Sigmoid colon (tissue), 7 donors: ENCODE data around the gene RAET1G. TPM values are rescaled to one million over a fixed set of nuclear protein-coding genes. Genes with fewer than 3 reads are reported as not detected.
"Not testable (repeated sequence)": the region's sequence is repeated elsewhere in the genome, so short reads cannot be mapped to it uniquely, and the experiment has no call there.

Experiments
- DNase-seq: peaks from one replicate; pipeline ENCODE4 v3.0.0-alpha.2; 2019
- H3K27ac ChIP-seq, 4 donors: fragments of 200-600 bp; sonication (generic); one replicate each; pipeline ENCODE4 v1.5.1; 2016 to 2019; ENCODE audit warnings: mild to moderate bottlenecking in 1 of 4
- H3K27me3 ChIP-seq, 3 donors: fragments of 200-600 bp; sonication (generic); one replicate each; pipeline ENCODE4 v1.5.1; 2019; ENCODE audit warnings: mild to moderate bottlenecking in 1 of 3
- H3K36me3 ChIP-seq, 4 donors: fragments of 200-600 bp; sonication (generic); one replicate each; pipeline ENCODE4 v1.5.1; 2016 to 2019
- H3K4me1 ChIP-seq, 4 donors: fragments of 200-600 bp; sonication (generic); one replicate each; pipeline ENCODE4 v1.5.1; 2017 to 2019
- H3K4me3 ChIP-seq, 4 donors: fragments of 200-600 bp; sonication (generic); one replicate each; pipeline ENCODE4 v1.5.1; 2017 to 2019; ENCODE audit warnings: mild to moderate bottlenecking in 2 of 4, moderate library complexity in 1 of 4
- H3K9me3 ChIP-seq, 4 donors: fragments of 200-600 bp in 3 of 4; sonication (generic) in 3 of 4; one replicate each; pipeline versions ENCODE4 v1.5.1 to v1.6.1; 2013 to 2019
- CTCF ChIP-seq, 4 experiments: fragments of 450-650 bp in 3 of 4; fragments of 200-600 bp in 1 of 4; IDR thresholded peaks; one replicate each; pipeline ENCODE4 v1.5.1; 2016 to 2019; ENCODE audit warnings: antibody characterized with exemption in 4 of 4, mild to moderate bottlenecking in 3 of 4, moderate library complexity in 2 of 4
- EP300 ChIP-seq, 4 donors: sonication (generic); formaldehyde crosslinking; IDR thresholded peaks; one replicate each; pipeline ENCODE4 v1.6.1; 2017; ENCODE audit warnings: antibody characterized with exemption in 4 of 4
- POLR2A ChIP-seq, 2 donors: fragments of 450-650 bp; IDR thresholded peaks; one replicate each; pipeline ENCODE4 v1.6.1; 2016; ENCODE audit warnings: antibody characterized with exemption in 2 of 2, mild to moderate bottlenecking in 2 of 2, moderate library complexity in 2 of 2
- POLR2AphosphoS5 ChIP-seq, 4 donors: sonication (generic); formaldehyde crosslinking; IDR thresholded peaks; one replicate each; pipeline ENCODE4 v1.6.1; 2017; ENCODE audit warnings: antibody characterized with exemption in 4 of 4
- WGBS, 2 donors: extraction: QIAGEN DNeasy Blood & Tissue Kit; methylation state at CpG; one replicate each; pipeline ENCODE4 v1.1.7; 2013; 5-methylcytosine and 5-hydroxymethylcytosine counted together
- intact Hi-C: fragments of 100-400 bp; cut with DNase I; formaldehyde crosslinking; loops from one replicate; pipeline ENCODE4 v1.15.1; 2023
- polyA plus RNA-seq, 3 donors: library from polyadenylated mRNA; stranded (reverse); fragments of 200-250 nt; gene quantifications; one replicate each; pipeline ENCODE4 v1.2.3, GENCODE V29; 2013
- total RNA-seq, 4 donors: library from RNA; depleted of rRNA; stranded (reverse); fragments of >200 nt; gene quantifications; one replicate each; pipeline ENCODE4 v1.1.0, GENCODE V29; 2016
- donor health status: healthy with polysubstance abuse.
- donor health status: Bipolar disorder and iron deficiency.
- donor health status: healthy.

RAET1G gene
- total and polyA plus RNA-seq, 7 donors = 0.23 TPM; not detected in 6

GRCh38 chr6:149929422-149929821 lies 6.5 kb upstream of the RAET1G start:
- no peak overlapping the region for H3K4me3 ChIP-seq
- DNase-seq = no peak
- no peak for TF ChIP-seq CTCF (IDR thresholded peaks at IDR 0.05)
- TF ChIP-seq POLR2A (IDR thresholded peaks at IDR 0.05) = no peak
- TF ChIP-seq POLR2AphosphoS5 (IDR thresholded peaks at IDR 0.05) = no peak
- no peak for TF ChIP-seq EP300 (IDR thresholded peaks at IDR 0.05)
- peaks cover 0 to 15% (median 10%) of the 10 kb centered on the region in 4 donors for H3K4me1 ChIP-seq
- H3K36me3 ChIP-seq = no peaks in the 10 kb centered on the region
- no peaks in the 10 kb centered on the region for H3K9me3 ChIP-seq
- intact Hi-C loops = loop anchor here (10.0 kb wide), 2 partner anchors 215 to 385 kb away; partner anchors contain the start of genes LATS1 and PPIL4
- no peak overlapping the region for H3K27ac ChIP-seq
- WGBS, 2 donors = 4 to 10% methylated on average over 3 of the region's 3 CpGs
- peaks cover 0 to 55% (median 36%) of the 10 kb centered on the region in 3 donors for H3K27me3 ChIP-seq

DNA sequence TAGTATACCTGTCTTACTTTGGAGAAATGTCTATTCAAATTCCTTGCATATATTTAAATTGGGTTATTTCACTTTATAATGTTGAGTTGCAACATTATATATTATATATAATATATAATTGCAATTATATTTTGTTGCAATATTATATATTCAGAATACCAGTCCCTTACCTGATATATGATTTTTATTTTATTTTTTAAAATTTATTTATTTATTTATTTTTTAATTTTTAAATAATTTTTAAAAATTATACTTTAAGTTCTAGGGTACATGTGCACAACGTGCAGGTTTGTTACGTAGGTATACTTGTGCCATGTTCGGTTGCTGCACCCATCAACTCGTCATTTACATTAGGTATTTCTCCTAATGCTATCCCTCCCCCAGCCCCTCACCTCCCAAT lies 4.1 kb upstream of the RAET1G start:
- not testable (repeated sequence) for H3K9me3 ChIP-seq, H3K27ac ChIP-seq, H3K4me3 ChIP-seq, H3K36me3 ChIP-seq
- intact Hi-C loops = loop anchor here (10.0 kb wide), 2 partner anchors 212 to 382 kb away; partner anchors contain the start of genes LATS1 and PPIL4
- WGBS, 2 donors = 85 to 87% methylated on average over 4 of the region's 4 CpGs
- DNase-seq = peak; percentile 37
- H3K27me3 ChIP-seq = peaks cover 0 to 38% (median 20%) of the 10 kb centered on the region in 3 donors
- peaks cover 0 to 31% (median 25%) of the 10 kb centered on the region in 4 donors for H3K4me1 ChIP-seq

- H3K27me3 ChIP-seq = peaks cover 0 to 30% (median 17%) of the 10 kb centered on the region in 3 donors
- intact Hi-C loops = loop anchor here (1.0 to 10.0 kb wide), 4 partner anchors 61 to 381 kb away; partner anchors contain the start of genes LATS1 and PPIL4
- H3K4me3 ChIP-seq = peak overlapping the region; percentile 33 to 58 (median 50)
- peak; percentile 94 for DNase-seq
- no peaks in the 10 kb centered on the region for H3K36me3 ChIP-seq
- no peaks in the 10 kb centered on the region for H3K9me3 ChIP-seq
- peaks cover 0 to 31% (median 25%) of the 10 kb centered on the region in 4 donors for H3K4me1 ChIP-seq
- peak; percentile 94 to 98 (median 96) for TF ChIP-seq CTCF (IDR thresholded peaks at IDR 0.05)
- no peak for TF ChIP-seq EP300 (IDR thresholded peaks at IDR 0.05)
- peak overlapping the region in 3 of 4 donors; percentile 27 to 65 (median 33) for H3K27ac ChIP-seq
- WGBS, 2 donors = 2 to 3% methylated on average over 31 of the region's 31 CpGs
Measured at GRCh38 chr6:149925974-149926777, 3.3 kb upstream of the RAET1G start.

DNA sequence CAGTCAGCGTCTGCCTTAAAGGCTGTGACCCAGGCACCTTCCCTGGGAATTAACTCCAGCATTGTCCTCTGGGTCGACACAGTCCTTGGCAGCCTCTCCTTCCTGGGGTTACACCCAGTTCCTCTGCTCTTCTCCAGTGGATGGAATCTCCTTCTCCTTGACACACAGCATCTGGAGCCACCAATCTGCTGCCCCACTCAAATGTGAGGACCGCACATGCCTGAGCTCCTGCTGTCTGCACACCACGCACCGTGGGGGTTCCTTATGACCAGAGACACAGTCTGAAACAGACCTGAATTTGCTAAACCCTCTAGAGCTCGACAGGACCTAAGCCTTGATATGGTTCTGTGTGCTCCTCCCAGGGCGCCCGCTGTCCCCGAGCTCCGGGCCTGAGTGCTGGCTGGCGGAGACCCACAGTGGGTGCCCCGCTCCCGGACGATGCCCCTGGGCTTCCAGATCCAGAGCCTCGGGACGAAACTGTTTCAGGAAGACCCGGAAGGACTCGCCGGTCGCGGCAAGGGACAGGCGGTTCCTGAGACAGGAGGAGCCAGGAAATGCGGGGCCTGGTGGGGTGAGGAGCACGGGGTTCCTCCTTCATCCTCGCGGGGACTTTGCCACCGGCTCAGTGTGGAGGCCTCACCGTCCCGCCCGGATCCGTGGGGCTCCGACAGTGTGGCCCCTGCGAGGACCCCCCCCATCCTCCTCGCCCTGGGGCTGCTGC lies 2.5 kb upstream of the RAET1G start:
- 4 to 11% methylated on average over 34 of the region's 34 CpGs for WGBS, 2 donors
- no peak for DNase-seq
- TF ChIP-seq CTCF (IDR thresholded peaks at IDR 0.05) = no peak
- H3K27ac ChIP-seq = peak overlapping the region in 3 of 4 donors; percentile 27 to 65 (median 33)
- no peaks in the 10 kb centered on the region for H3K9me3 ChIP-seq
- H3K27me3 ChIP-seq = peaks cover 0 to 22% (median 13%) of the 10 kb centered on the region in 3 donors
- H3K4me1 ChIP-seq = peaks cover 0 to 31% (median 25%) of the 10 kb centered on the region in 4 donors
- intact Hi-C loops = loop anchor here (10.0 kb wide), 2 partner anchors 211 to 381 kb away; partner anchors contain the start of genes LATS1 and PPIL4
- peak overlapping the region; percentile 33 to 58 (median 50) for H3K4me3 ChIP-seq
- H3K36me3 ChIP-seq = no peaks in the 10 kb centered on the region

GRCh38 chr6:149924933-149925252 lies 2.0 kb upstream of the RAET1G start:
- H3K9me3 ChIP-seq = no peaks in the 10 kb centered on the region
- TF ChIP-seq EP300 (IDR thresholded peaks at IDR 0.05) (no peak), CTCF (IDR thresholded peaks at IDR 0.05) (no peak), POLR2A (IDR thresholded peaks at IDR 0.05) (no peak), POLR2AphosphoS5 (IDR thresholded peaks at IDR 0.05) (no peak)
- H3K4me1 ChIP-seq = peaks cover 0 to 31% (median 25%) of the 10 kb centered on the region in 4 donors
- intact Hi-C loops = loop anchor here (10.0 kb wide), 2 partner anchors 210 to 380 kb away; partner anchors contain the start of genes LATS1 and PPIL4
- H3K36me3 ChIP-seq = no peaks in the 10 kb centered on the region
- no peak overlapping the region for H3K4me3 ChIP-seq
- no peak overlapping the region for H3K27ac ChIP-seq
- H3K27me3 ChIP-seq = peaks cover 0 to 17% (median 11%) of the 10 kb centered on the region in 3 donors
- no peak for DNase-seq
- 68 to 84% methylated on average over 4 of the region's 4 CpGs for WGBS, 2 donors
